WTC11 (cell line): Measurements from ENCODE around the gene ADA. TPM values are rescaled to one million over a fixed set of nuclear protein-coding genes. Genes with fewer than 3 reads are reported as not detected.

Source experiments
- ATAC-seq: fragments of 200-7000 bp; cut with Tn5 transposase; 2 replicates; pipeline ENCODE4 v1.10.0; 2021; ENCODE audit warnings: mild to moderate bottlenecking, moderate library complexity
- CTCF ChIA-PET: fragments of 300-600 bp; sonication (Branson Sonifier 250); formaldehyde crosslinking; loops from one replicate; lab custom pipeline; 2021; ENCODE audit warnings: antibody characterized with exemption; lab: Charles Lee
- POLR2A ChIA-PET: fragments of 350-600 bp; sonication (Branson Sonifier 250); formaldehyde crosslinking; loops from one replicate; lab custom pipeline; 2021; ENCODE audit warnings: antibody characterized with exemption; lab: Charles Lee
- DNase-seq: peaks from one replicate; pipeline ENCODE4 v3.0.0; 2021; ENCODE audit warnings: low spot score
- H3K27ac Mint-ChIP-seq: 2 replicates; pipeline ENCODE4 v1.8.0; 2021; ENCODE audit warnings: mixed read lengths
- H3K27me3 Mint-ChIP-seq: 2 replicates; pipeline ENCODE4 v1.8.0; 2021; ENCODE audit warnings: low read depth, mild to moderate bottlenecking, moderate library complexity, mixed read lengths
- H3K36me3 Mint-ChIP-seq: 2 replicates; pipeline ENCODE4 v1.8.0; 2021; ENCODE audit warnings: mixed read lengths
- H3K4me1 Mint-ChIP-seq: 2 replicates; pipeline ENCODE4 v1.8.0; 2022; ENCODE audit warnings: mixed read lengths
- H3K4me3 Mint-ChIP-seq: 2 replicates; pipeline ENCODE4 v1.8.0; 2021; ENCODE audit warnings: mild to moderate bottlenecking, moderate library complexity, mixed read lengths
- H3K9me3 Mint-ChIP-seq: 2 replicates; pipeline ENCODE4 v1.8.0; 2021; ENCODE audit warnings: mixed read lengths
- EMX1 ChIP-seq: fragments of 250-450 bp; sonication (Bioruptor Pico); IDR thresholded peaks from 2 replicates; pipeline ENCODE4 v1.8.0; 2021; ENCODE audit warnings: mild to moderate bottlenecking
- ESRRA ChIP-seq: sonication (generic); formaldehyde crosslinking; IDR thresholded peaks from 2 replicates; pipeline ENCODE4 v1.8.1; 2022; ENCODE audit warnings: mild to moderate bottlenecking, missing genetic modification reagents, borderline replicate concordance
- FOXJ3 ChIP-seq: sonication (generic); formaldehyde crosslinking; IDR thresholded peaks from 2 replicates; pipeline ENCODE4 v1.9.0; 2021; ENCODE audit warnings: missing genetic modification reagents, mild to moderate bottlenecking, borderline replicate concordance
- HMGA2 ChIP-seq: fragments of 250-450 bp; sonication (Bioruptor Pico); IDR thresholded peaks from 2 replicates; pipeline ENCODE4 v1.4.0; 2021; ENCODE audit warnings: mild to moderate bottlenecking, moderate library complexity
- OVOL2 ChIP-seq: fragments of 250-450 bp; sonication (Bioruptor Pico); IDR thresholded peaks from 2 replicates; pipeline ENCODE4 v1.9.0; 2021; ENCODE audit warnings: mild to moderate bottlenecking, borderline replicate concordance
- RELA ChIP-seq: sonication (generic); formaldehyde crosslinking; IDR thresholded peaks from 2 replicates; pipeline ENCODE4 v1.8.1; 2022; ENCODE audit warnings: missing genetic modification reagents, mild to moderate bottlenecking, borderline replicate concordance
- SOX15 ChIP-seq: fragments of 250-450 bp; sonication (Bioruptor Pico); IDR thresholded peaks from 2 replicates; pipeline ENCODE4 v1.9.0; 2021; ENCODE audit warnings: mild to moderate bottlenecking
- TEAD1 ChIP-seq: sonication (generic); formaldehyde crosslinking; IDR thresholded peaks from 2 replicates; pipeline ENCODE4 v1.8.0; 2022; ENCODE audit warnings: mild to moderate bottlenecking, missing genetic modification reagents
- TP53 ChIP-seq: sonication (generic); formaldehyde crosslinking; IDR thresholded peaks from 2 replicates; pipeline ENCODE4 v1.8.1; 2023; ENCODE audit warnings: mild to moderate bottlenecking, missing genetic modification reagents
- ZNF138 ChIP-seq: sonication (generic); formaldehyde crosslinking; conservative IDR thresholded peaks from 2 replicates; pipeline ENCODE4 v1.8.1; 2022; ENCODE audit warnings: mild to moderate bottlenecking, moderate library complexity, missing genetic modification reagents
- total RNA-seq: library from RNA; stranded (reverse); gene quantifications from 3 replicates; pipeline ENCODE4 v1.2.3, GENCODE V29; 2021
- TF ChIP-seq, protein P1 (sequence below): sonication (generic); formaldehyde crosslinking; IDR thresholded peaks from 2 replicates; pipeline ENCODE4 v1.8.0; 2022; ENCODE audit warnings: mild to moderate bottlenecking, missing genetic modification reagents
- TF ChIP-seq, protein P2 (sequence below): sonication (generic); formaldehyde crosslinking; IDR thresholded peaks from 2 replicates; pipeline ENCODE4 v1.8.0; 2023; ENCODE audit warnings: mild to moderate bottlenecking, missing genetic modification reagents
- TF ChIP-seq, protein P3 (sequence below): sonication (generic); formaldehyde crosslinking; IDR thresholded peaks from 2 replicates; pipeline ENCODE4 v1.8.1; 2023; ENCODE audit warnings: mild to moderate bottlenecking, missing genetic modification reagents
- TF ChIP-seq, protein P4 (sequence below): sonication (generic); formaldehyde crosslinking; IDR thresholded peaks from 2 replicates; pipeline ENCODE4 v1.8.1; 2023; ENCODE audit warnings: mild to moderate bottlenecking, moderate library complexity, missing genetic modification reagents
- TF ChIP-seq, protein P5 (sequence below): sonication (generic); formaldehyde crosslinking; IDR thresholded peaks from 2 replicates; pipeline ENCODE4 v1.8.0; 2023; ENCODE audit warnings: missing genetic modification reagents
- TF ChIP-seq, protein P6 (sequence below): sonication (generic); formaldehyde crosslinking; IDR thresholded peaks from 2 replicates; pipeline ENCODE4 v1.8.0; 2022; ENCODE audit warnings: missing genetic modification reagents
- TF ChIP-seq, protein P7 (sequence below): sonication (generic); formaldehyde crosslinking; IDR thresholded peaks from 2 replicates; pipeline ENCODE4 v1.8.1; 2023; ENCODE audit warnings: mild to moderate bottlenecking, missing genetic modification reagents
- TF ChIP-seq, protein P8 (sequence below): sonication (generic); formaldehyde crosslinking; IDR thresholded peaks from 2 replicates; pipeline ENCODE4 v1.8.1; 2022; ENCODE audit warnings: missing genetic modification reagents, borderline replicate concordance

ADA gene
- total RNA-seq, 1 experiment from 2014 or later: 19.7 TPM

DNA sequence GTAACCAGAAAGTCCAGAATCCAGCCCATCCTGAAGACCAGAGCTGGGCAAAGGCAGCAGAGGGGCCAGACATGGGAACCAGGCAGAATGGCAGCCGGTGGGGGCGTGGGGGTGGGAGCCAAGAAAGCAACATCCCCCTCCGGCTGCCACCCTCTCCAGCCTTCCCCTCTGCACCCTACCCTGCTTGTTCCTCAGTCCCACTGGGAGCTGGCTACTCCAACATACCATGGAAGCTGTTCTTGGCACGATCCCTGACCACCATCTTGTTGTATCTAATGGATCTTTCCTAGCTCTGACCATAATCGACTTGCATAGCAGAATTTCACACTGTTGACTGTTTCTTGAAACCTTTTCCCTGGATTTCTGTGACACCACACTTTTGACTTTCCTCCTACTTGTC is 30.2 kb downstream of the ADA start:
- DNase-seq (no peak), ATAC-seq (no peak)
- peaks cover 62% of the 10 kb centered on the region for H3K36me3 Mint-ChIP-seq
- TF ChIP-seq ZNF138: no peak
- TF ChIP-seq ESRRA (CRISPR knock-in tag): no peak
- no peak for TF ChIP-seq EMX1
- TF ChIP-seq, protein P1, sequence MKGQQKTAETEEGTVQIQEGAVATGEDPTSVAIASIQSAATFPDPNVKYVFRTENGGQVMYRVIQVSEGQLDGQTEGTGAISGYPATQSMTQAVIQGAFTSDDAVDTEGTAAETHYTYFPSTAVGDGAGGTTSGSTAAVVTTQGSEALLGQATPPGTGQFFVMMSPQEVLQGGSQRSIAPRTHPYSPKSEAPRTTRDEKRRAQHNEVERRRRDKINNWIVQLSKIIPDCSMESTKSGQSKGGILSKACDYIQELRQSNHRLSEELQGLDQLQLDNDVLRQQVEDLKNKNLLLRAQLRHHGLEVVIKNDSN (CRISPR knock-in tag): no peak
- TF ChIP-seq RELA (CRISPR knock-in tag): no peak
- TF ChIP-seq, protein P2, sequence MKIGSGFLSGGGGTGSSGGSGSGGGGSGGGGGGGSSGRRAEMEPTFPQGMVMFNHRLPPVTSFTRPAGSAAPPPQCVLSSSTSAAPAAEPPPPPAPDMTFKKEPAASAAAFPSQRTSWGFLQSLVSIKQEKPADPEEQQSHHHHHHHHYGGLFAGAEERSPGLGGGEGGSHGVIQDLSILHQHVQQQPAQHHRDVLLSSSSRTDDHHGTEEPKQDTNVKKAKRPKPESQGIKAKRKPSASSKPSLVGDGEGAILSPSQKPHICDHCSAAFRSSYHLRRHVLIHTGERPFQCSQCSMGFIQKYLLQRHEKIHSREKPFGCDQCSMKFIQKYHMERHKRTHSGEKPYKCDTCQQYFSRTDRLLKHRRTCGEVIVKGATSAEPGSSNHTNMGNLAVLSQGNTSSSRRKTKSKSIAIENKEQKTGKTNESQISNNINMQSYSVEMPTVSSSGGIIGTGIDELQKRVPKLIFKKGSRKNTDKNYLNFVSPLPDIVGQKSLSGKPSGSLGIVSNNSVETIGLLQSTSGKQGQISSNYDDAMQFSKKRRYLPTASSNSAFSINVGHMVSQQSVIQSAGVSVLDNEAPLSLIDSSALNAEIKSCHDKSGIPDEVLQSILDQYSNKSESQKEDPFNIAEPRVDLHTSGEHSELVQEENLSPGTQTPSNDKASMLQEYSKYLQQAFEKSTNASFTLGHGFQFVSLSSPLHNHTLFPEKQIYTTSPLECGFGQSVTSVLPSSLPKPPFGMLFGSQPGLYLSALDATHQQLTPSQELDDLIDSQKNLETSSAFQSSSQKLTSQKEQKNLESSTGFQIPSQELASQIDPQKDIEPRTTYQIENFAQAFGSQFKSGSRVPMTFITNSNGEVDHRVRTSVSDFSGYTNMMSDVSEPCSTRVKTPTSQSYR (CRISPR knock-in tag): no peak
- TF ChIP-seq, protein P3, sequence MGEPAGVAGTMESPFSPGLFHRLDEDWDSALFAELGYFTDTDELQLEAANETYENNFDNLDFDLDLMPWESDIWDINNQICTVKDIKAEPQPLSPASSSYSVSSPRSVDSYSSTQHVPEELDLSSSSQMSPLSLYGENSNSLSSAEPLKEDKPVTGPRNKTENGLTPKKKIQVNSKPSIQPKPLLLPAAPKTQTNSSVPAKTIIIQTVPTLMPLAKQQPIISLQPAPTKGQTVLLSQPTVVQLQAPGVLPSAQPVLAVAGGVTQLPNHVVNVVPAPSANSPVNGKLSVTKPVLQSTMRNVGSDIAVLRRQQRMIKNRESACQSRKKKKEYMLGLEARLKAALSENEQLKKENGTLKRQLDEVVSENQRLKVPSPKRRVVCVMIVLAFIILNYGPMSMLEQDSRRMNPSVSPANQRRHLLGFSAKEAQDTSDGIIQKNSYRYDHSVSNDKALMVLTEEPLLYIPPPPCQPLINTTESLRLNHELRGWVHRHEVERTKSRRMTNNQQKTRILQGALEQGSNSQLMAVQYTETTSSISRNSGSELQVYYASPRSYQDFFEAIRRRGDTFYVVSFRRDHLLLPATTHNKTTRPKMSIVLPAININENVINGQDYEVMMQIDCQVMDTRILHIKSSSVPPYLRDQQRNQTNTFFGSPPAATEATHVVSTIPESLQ (CRISPR knock-in tag): no peak
- TF ChIP-seq, protein P4, sequence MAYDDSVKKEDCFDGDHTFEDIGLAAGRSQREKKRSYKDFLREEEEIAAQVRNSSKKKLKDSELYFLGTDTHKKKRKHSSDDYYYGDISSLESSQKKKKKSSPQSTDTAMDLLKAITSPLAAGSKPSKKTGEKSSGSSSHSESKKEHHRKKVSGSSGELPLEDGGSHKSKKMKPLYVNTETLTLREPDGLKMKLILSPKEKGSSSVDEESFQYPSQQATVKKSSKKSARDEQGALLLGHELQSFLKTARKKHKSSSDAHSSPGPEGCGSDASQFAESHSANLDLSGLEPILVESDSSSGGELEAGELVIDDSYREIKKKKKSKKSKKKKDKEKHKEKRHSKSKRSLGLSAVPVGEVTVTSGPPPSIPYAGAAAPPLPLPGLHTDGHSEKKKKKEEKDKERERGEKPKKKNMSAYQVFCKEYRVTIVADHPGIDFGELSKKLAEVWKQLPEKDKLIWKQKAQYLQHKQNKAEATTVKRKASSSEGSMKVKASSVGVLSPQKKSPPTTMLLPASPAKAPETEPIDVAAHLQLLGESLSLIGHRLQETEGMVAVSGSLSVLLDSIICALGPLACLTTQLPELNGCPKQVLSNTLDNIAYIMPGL (CRISPR knock-in tag): no peak
- no peak for TF ChIP-seq HMGA2 (CRISPR knock-in tag)
- TF ChIP-seq, protein P5, sequence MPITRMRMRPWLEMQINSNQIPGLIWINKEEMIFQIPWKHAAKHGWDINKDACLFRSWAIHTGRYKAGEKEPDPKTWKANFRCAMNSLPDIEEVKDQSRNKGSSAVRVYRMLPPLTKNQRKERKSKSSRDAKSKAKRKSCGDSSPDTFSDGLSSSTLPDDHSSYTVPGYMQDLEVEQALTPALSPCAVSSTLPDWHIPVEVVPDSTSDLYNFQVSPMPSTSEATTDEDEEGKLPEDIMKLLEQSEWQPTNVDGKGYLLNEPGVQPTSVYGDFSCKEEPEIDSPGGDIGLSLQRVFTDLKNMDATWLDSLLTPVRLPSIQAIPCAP (CRISPR knock-in tag): no peak
- TF ChIP-seq, protein P6, sequence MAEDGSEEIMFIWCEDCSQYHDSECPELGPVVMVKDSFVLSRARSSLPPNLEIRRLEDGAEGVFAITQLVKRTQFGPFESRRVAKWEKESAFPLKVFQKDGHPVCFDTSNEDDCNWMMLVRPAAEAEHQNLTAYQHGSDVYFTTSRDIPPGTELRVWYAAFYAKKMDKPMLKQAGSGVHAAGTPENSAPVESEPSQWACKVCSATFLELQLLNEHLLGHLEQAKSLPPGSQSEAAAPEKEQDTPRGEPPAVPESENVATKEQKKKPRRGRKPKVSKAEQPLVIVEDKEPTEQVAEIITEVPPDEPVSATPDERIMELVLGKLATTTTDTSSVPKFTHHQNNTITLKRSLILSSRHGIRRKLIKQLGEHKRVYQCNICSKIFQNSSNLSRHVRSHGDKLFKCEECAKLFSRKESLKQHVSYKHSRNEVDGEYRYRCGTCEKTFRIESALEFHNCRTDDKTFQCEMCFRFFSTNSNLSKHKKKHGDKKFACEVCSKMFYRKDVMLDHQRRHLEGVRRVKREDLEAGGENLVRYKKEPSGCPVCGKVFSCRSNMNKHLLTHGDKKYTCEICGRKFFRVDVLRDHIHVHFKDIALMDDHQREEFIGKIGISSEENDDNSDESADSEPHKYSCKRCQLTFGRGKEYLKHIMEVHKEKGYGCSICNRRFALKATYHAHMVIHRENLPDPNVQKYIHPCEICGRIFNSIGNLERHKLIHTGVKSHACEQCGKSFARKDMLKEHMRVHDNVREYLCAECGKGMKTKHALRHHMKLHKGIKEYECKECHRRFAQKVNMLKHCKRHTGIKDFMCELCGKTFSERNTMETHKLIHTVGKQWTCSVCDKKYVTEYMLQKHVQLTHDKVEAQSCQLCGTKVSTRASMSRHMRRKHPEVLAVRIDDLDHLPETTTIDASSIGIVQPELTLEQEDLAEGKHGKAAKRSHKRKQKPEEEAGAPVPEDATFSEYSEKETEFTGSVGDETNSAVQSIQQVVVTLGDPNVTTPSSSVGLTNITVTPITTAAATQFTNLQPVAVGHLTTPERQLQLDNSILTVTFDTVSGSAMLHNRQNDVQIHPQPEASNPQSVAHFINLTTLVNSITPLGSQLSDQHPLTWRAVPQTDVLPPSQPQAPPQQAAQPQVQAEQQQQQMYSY (CRISPR knock-in tag): no peak
- TF ChIP-seq TP53: no peak
- no peak for TF ChIP-seq OVOL2 (CRISPR knock-in tag)
- no peak for TF ChIP-seq FOXJ3
- TF ChIP-seq, protein P7, sequence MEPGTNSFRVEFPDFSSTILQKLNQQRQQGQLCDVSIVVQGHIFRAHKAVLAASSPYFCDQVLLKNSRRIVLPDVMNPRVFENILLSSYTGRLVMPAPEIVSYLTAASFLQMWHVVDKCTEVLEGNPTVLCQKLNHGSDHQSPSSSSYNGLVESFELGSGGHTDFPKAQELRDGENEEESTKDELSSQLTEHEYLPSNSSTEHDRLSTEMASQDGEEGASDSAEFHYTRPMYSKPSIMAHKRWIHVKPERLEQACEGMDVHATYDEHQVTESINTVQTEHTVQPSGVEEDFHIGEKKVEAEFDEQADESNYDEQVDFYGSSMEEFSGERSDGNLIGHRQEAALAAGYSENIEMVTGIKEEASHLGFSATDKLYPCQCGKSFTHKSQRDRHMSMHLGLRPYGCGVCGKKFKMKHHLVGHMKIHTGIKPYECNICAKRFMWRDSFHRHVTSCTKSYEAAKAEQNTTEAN: no peak
- no peak for TF ChIP-seq SOX15
- no peak for TF ChIP-seq TEAD1
- TF ChIP-seq, protein P8, sequence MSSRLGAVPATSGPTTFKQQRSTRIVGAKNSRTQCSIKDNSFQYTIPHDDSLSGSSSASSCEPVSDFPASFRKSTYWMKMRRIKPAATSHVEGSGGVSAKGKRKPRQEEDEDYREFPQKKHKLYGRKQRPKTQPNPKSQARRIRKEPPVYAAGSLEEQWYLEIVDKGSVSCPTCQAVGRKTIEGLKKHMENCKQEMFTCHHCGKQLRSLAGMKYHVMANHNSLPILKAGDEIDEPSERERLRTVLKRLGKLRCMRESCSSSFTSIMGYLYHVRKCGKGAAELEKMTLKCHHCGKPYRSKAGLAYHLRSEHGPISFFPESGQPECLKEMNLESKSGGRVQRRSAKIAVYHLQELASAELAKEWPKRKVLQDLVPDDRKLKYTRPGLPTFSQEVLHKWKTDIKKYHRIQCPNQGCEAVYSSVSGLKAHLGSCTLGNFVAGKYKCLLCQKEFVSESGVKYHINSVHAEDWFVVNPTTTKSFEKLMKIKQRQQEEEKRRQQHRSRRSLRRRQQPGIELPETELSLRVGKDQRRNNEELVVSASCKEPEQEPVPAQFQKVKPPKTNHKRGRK (CRISPR knock-in tag): no peak
- H3K27ac Mint-ChIP-seq: no peak overlapping the region
- peaks cover 83% of the 10 kb centered on the region for H3K27me3 Mint-ChIP-seq
- ChIA-PET POLR2A (no interaction called here), CTCF (interaction anchor here (0.7 kb wide), 1 partner anchor 232 kb away, joined by 3 read pairs; no protein-coding TSS in a partner anchor)
- no peak overlapping the region for H3K4me3 Mint-ChIP-seq
- H3K9me3 Mint-ChIP-seq: no peaks in the 10 kb centered on the region
- H3K4me1 Mint-ChIP-seq: peaks cover 20% of the 10 kb centered on the region
